Stimulated activated CD8-positive, alpha-beta memory T cell treated with anti-CD3 and anti-CD28 coated beads, Interleukin-7, amount 100 ng/mL, for 48 hours (primary cell): ENCODE data around the gene ASB1.
"Not testable (repeated sequence)": the region's sequence is repeated elsewhere in the genome, so short reads cannot be mapped to it uniquely, and the experiment has no call there.

Source experiments
- DNase-seq, 2 donors: peaks; one replicate each; pipeline ENCODE4 v3.0.0-alpha.2; 2020; ENCODE audit warnings: low read depth in 1 of 2; ENCODE audit errors: extremely low read depth in 1 of 2

Gene ASB1

DNA sequence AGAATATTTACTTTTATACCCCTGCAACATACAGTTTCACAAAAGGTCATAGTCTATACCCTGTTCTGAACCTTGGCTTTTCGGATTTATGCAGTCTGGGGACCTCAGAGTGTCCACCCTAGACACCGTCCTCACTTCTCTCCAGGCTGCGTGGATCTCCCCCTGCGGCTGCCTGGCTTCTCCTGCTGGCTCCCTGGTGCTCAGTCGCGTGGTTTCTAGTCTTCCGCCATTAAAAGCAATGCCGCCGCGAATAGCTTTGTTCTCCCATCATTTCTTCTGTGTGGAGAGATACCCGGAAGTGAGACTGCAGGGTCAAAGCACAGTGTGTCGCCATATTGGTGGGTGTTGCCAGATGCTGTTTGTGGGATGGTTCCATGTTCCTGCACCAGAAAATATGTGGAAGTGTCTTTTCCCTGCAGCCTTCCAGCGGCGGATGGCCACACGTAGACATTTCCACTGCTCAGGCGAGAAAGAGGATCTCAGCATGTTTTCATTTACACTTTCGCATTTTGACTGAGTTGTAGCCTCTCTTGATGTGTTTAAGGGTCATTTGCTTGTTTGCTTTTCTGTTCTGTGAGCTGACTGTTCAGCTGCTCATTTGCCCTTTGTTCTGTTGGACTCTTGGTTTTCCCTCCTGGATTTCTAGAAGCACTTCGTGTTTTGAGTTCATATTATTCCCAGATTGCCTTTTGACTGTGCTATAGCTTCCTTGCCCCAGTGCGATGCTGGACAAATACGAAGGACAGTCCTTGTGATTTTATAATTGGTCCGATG is 22.9 kb upstream of the ASB1 start:
- DNase-seq, result no peak

DNA sequence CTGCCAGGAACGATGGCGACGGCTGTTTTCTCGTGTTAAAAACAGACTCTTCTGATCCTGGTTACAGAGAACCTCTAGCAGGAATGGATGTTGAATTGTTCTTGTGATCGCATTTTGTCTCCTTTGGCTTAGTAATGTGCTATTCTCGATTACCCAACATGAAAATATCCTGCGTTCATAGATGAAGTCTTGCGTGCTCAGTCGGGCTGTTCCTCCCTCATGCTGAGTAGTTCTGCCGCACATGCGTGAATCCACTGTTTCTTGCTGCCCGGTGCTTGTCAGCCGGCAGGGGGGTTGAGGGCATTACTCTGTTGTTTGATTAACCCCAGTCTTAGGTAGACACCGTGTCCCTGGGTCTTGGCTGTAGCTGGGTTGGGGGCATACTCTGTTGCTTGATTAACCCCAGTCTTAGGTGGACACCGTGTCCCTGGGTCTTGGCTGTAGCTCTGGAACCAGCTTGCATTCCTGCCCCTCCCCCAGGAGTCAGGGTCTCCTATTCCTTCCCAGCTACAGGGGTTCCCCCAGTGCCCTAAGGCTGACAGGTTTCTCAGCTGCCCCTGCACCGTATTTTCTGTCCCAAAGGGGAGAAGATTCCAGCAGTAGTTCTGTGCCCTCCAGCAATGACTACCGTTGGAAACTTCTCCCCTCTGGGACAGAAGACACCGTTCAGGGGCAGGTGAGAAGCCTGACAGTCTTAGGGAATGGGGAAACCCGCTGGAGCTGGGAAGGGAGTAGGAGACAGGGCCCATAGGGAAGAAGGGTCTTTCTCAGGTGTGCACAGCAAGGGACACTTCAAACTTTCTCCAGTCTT is 22.1 kb upstream of the ASB1 start:
- no peak for DNase-seq

DNA sequence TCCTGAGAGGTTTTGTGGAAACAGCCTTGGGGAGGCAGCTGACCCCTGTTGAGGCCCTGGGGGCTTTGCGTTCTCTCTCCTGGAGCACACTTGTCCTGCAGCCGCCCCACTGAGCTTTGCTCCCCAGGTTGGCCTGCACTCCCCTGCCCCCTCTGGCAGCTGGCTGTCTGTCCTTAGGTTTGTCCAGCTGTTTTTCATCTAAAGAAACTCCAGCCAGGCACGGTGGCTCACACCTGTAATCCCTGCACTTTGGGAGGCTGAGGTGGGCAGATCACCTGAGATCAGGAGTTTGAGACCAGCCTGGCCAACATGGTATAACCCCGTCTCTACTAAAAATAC is 21.5 kb upstream of the ASB1 start:
- not testable (repeated sequence) for DNase-seq

DNA sequence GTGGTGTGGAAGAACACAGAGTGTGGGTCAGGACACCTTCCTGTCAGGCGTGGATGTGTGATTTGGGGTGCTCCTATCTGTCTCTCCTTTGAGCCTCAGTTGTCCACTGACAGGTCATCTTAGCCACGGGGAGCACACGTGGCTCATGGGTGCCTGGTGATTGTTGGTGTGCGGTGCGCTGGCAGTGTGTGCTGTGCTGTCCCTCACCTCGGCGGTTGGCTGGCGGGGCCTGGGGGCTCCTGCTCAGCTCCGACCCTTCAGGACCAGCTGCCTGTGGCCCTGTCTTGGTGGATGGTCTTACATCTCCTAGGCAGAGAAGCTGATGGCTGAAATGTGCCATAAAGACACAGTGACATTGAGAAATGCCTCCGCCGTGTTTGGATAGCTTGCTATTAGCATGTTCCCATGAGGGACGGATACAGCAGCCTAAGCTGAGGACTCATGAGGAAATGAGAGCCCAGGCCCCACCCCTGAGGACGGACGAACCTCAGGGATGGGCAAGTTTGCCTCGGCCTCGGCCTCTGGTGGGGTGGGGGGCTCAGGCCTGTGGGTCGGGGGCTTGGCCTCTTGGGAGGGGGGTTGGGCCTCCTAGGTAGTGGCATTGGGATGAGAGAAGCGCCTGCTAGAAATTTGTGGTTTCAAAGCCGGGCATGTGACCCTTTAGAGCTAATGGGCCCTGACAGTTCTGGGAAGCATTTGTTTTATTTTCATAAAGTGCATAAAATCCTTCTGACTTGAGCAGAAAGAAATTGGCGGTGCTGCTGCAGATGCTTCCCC is 20.3 kb upstream of the ASB1 start:
- DNase-seq, result no peak

DNA sequence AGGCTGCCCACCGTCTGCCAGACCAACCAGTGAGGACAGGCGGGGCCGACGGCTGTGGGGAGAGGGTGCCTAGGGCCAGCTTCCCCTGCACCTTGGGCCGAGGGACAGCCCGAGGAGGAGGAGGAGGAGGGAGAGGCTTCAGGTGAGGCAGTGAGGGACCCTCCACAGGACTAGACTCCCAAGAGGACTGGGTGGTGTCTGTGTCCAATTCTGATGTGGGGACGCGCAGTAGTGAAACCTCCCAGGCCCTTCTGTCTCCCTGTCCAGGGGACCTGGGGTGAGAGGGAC is 19.8 kb upstream of the ASB1 start:
- DNase-seq, result no peak

DNA sequence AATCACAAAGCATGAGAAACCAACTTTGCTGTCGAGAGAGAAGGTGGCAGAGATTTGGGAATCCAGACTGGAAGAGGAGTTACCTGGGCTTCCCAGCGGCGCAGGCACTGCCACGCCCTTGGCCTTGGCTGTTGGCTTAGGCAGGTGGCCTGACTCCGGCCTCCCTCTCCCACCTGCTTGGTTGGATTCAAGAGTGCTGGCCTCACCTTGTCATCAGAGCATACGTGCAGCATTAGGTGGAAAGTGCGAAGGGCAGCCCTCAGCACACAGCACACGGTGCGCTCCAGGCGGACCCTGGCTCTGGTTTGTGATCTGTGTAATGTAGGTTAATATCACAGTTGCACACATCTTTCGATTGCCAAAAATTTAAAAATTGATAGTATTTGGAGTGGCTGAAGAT is 19.2 kb upstream of the ASB1 start:
- no peak for DNase-seq

DNA sequence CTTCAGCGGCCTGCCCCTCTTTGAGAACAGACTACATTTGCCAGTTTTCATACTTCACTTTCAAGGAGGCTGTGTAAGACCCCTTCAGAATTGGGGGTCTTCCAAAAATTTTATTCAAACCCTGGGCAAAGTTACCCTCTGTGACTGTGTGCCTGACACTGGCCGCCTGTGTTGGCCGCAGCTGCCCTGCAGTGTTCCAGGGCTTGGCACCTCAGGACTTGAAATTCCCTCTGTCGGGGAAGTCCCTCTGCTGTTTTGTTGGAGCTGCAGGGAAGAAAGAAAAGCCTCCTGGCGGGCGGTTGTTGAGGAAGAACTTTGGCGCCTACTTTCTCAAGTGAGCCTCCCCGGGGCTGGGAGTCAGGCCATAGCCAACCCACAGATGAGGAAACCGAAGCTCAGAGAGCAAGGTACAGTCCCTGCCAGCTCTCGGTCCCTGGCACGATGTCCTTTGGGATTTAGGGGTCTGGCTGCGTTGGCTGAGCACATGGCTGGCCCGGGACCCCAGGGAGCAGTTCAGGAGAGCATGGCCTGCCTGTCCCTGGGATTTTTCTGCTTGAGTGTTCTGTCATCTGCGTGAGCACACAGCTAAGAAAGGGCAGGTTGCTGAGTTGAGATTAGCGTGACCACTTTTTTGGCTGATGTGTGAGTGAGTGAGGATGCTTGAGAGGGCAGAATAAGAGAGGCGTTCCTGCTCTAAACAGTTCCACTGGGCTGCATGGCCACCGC is 17.9 kb upstream of the ASB1 start:
- no peak for DNase-seq

DNA sequence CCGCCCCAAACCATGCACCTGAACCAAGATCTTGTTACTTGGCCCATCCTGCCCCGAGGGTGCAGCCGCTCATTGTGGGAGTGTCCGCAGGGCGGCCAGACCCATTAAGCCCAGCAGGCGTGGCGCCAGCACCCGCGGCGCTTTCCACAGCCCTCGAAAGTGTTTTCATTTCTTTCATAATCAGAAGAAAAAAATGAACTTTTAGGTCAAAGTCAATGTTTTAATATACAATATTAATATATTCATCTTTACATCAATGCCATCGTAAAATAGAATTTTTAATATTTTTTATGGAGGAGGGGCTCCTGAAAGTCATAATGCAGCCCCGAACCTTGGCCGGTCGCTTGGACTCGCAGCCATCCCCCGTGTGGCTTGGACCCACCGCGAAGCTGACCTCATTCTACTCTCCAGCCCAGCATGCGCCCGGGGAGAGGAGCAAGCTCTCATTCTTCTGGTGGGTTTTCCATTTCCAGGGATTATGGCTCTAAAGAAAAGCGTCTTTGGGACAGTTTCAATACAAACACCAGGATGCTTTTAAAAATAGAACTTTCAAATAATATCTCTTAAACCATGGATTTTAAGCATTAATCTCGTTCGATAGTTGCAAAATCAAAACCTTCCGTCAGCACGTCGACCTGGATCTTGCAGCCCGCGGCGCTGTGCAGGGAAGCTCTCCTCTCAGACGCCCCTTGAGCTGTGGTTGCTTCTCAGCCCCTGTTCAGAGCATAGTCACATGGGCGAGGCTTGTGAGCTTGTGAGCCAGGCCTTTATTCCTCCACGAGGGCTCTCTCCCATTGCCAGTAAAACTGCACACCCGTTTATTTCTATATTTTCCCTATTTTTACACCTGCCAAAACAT is 17.2 kb upstream of the ASB1 start:
- no peak for DNase-seq

DNA sequence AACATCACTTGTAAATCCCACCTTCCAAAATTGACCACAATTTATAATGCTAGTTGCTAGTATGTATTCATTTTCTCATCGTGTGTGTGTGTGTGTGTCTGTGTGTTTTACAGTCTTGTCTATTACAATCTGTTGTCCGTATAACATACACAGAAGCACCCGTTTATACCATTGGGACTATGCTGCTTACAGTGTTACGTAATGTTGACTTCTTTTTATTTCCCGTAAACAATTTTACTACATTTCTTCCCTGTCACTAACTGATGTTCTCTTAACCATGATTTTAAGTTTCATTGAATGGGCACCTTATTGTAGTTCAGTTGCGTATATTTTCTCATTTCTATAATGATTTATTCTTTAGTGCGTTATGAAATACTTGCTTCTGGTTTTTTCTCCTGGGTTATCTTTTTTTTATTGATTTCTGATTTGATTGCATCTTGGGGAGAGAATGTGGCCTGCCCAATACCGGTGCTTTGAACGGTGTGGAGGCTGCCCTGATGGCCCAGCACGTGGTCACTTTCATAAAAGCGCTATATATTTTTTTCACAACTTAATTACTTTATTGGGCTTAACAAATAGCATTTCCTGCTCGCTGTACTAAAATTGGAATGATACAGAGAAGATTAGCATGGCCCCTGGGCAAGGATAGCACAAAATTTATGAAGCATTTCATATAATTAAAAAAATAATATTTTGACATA is 14.5 kb upstream of the ASB1 start:
- DNase-seq, result no peak

DNA sequence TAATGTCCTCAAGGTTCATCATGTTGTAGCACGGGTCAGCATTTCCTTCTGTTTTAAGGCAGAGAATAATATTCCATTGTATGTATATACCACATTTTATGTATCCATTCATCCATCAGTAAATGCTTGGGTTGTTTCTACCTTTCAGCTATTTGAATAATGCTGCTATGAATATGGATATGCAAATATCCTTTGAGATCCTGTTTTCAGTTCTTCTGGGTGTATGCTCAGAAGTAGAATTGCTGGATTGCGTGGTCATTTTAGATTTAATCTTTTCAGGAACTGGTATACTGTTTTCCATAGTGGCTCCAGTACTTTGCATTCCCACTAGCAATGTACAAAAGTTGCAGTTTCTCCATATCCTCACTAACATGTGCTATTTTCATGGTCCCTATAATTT is 13.4 kb upstream of the ASB1 start:
- DNase-seq, result no peak

DNA sequence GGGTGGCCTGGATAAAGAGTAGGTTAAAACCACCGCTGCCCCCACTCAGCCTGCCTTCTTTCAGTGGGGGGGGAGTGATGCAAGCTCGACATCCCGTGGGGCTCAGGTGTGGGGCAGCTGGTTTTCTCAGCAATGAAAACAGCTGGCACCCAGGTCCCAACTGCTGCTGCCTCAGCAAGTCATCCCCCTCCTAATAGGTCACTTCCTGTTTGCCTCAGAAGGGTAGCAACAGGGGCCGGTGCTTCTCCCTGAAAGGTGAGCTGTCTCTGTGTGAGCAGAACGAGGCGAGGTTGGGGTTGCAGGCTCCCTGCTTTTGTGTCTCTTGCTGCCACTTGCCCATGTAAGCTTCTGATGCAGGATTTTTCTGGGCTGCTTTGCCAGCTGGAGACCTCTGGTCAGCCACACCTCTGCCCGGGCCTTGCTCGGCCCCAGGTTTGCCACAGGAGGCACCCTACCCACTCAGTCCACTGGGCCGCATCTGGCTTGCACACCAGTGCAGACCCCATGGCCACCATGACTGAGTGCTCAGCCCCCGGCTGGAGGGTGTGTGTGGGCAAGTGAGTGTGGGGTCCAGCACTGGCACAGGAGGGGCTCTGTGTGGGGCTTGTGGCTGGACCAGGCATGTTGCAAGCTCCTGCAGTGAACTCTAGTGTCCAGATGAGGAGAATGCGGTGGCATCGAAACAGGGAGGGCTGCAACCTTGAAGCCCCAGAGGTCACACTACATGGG is 11.5 kb upstream of the ASB1 start:
- DNase-seq, result no peak

DNA sequence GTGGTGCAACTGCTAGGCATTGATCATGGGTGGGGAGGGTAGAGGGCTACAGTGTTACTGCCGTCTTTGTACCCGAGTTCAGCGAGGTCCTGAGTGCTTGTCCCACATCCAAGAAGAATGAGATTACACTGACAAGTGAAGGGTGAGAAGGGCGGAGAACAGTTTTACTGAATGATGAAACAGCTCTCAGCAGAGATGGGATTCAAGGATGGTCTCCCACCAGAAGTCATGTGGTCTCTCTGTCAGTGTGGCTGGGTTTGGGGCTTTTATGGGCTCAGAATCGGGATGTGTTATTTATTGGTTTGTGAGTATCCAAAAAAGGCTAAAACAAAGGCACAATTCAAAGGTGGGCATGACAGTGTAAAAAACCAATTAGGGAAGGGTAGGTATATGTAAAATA is 10.8 kb upstream of the ASB1 start:
- no peak for DNase-seq

DNA sequence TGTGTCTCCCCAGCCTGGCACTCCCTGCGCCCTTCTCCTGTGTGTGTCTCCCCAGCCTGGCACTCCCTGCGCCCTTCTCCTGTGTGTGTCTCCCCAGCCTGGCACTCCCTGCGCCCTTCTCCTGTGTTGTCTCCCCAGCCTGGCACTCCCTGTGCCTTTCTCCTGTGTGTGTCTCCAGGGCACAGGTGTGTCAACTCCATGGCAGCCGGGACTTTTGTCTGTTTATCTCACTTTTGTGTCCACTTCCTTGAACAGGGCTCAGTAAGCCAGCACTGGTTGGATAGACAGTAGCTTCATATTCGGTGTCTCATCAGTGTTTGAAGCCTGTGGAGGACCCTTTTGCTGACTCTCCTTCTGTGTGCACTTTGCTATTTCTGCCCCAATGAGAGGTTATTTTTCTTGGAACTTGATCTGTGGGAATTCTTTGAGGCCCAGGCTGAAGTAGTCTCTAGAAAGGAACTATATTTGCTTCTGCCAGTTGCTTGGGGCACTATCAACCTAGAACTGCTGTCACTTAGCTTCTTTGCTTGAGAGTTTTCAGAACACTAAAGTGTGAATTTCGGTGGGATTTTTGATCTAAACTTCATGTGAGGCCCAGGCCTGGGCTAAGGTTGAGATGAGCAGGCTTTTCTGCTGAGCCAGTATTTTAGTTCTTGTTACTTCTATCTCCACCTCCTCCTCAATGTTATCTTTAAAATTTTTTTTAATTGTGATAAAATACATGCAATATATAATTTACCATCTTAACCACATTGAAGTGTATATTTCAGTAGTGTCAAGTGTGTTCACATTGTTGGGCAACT is 8.3 kb upstream of the ASB1 start:
- no peak for DNase-seq

DNA sequence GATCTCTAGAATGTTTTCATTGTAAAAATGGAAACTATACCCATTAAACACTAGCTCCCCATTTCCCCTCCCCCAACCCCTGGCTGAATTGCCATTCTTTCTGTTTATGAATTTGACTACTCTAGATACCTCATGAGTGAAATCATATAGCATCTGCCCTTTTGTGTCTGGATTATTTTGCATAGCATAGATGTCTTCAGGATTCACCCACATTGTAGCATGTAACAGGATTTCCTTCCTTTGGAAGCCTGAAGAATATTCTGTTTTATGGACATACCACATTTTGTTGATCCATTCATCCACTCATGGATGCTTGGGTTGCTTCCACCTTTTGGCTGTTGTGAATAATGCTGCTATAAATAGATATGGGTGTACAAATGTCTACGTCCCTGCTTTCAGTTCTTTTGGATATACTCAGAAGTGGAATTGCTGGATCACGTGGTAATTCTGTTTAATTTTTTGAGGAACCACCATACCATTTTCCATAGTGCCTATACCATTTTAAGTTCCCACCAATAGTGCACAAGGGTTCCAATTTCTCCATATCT is 7.7 kb upstream of the ASB1 start:
- no peak for DNase-seq

DNA sequence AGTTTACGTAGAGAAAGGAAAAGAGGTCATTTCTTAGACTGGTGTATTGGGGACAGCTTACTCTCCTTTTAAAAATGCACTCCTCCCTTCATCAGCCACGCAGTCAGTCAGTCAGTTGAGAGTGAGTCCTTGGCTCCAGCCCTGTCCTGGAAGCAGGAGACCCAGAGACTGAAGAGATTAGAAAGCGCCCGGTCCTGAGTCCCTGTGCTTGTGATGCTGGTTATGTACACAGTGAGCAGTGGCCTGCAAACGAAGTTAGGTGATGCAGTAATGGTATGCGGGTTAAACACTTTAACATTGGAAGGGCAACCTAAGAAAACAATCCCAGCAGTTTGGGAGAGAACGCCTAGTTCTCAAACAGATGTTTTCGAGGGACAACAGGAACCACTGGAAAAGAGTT is 6.3 kb upstream of the ASB1 start:
- no peak for DNase-seq

DNA sequence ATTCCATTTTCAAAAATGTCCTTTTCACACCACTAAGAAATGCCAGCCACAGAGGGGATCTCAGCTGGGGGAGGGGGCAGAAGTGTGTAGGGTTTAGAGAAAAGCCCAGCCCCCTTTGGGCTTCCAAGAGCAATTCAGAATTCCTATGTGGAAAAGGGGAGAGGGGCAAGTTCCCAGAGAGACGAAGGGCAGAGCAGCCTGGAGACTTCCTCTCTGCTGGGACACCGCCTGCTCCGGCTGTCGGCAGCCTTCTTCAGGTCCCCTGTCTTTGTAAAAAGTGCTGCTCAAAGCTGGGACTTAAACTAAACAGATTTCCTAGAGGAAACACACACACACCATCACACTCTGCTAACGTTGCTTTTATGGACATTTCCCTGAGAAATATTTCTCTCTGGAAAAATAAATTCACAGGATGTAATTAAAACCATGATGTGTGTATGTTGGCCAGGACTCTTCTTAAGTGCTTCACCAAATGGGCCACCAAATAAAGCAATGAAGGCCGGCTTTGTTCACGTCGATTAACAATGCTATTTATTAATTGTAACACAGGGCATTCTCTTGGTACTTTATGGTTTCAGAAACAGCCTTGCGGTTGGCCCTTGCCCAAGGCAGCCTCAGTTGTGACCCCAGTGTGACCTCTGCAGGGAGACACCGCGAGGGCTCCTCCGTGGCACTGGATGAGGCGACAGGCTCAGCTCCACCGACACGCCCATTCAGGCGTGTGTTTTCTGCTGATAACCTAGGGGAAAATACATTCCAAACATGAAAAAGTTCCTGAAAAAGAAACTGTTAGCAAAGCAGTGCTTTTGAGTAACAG is 5.6 kb upstream of the ASB1 start:
- no peak for DNase-seq

DNA sequence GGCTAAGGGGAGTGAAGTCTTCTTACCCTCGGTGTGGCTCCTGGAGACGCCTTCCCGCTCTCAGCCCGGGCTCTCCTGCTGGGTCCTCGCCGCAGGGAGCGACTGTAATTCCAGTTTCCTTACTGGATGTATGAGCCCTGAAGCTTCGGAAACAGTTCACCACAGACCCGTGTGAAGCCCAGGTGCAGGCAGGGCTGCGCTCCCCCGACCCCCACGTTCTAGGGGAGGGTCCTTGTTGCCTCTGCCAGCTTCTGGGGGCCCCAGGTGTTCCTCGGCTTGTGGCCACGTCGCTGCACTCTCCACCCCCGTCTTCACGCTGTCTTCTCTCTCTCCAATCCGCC is 5.1 kb upstream of the ASB1 start:
- DNase-seq, result no peak
